ENCODE data around the gene PHF21A. TPM values are rescaled to one million over a fixed set of nuclear protein-coding genes. Genes with fewer than 3 reads are reported as not detected.

The PHF21A gene
- total and polyA plus RNA-seq, 10 of the 15 experiments (the other 5 are each of a cell fraction or from before 2014, with no cell fraction given) = 2.6 to 37.2 (median 16.0) TPM

GRCh38 chr11:46112961-46113607 is 8.2 kb downstream of the PHF21A start (continued):
- TF ChIP-seq ZBTB33 (IDR thresholded peaks at IDR 0.05) = no peak
- peak; percentile 99 for TF ChIP-seq SIX5 (IDR thresholded peaks at IDR 0.05; ENCODE audit: low read depth, low read length, severe bottlenecking)
- TF ChIP-seq YY1 (IDR thresholded peaks at IDR 0.05; ENCODE audit: low read depth, low read length) = peak; percentile 77; the same call in 1 of the 2 replicates
- TF ChIP-seq BCL3 (IDR thresholded peaks at IDR 0.05; ENCODE audit: borderline replicate concordance, insufficient read depth, low read depth, low read length, poor library complexity, severe bottlenecking) = no peak
- no peak for TF ChIP-seq NRF1 (conservative IDR thresholded peaks at IDR 0.05; ENCODE audit: low read depth, low read length)
- no peak for TF ChIP-seq SUZ12 (IDR thresholded peaks at IDR 0.05; ENCODE audit: unreplicated experiment)
- TF ChIP-seq NBN (IDR thresholded peaks at IDR 0.05) = no peak
- no peak for TF ChIP-seq NFYB (IDR thresholded peaks at IDR 0.05; ENCODE audit: insufficient read depth, low read depth, low read length)
- TF ChIP-seq ZBTB11 (CRISPR knock-in tag; IDR thresholded peaks at IDR 0.05) = no peak
- TF ChIP-seq NR2C2 (IDR thresholded peaks at IDR 0.05; ENCODE audit: borderline replicate concordance, control insufficient read depth, insufficient read length, low read depth) = no peak
- no peak; the same call in 1 of the 2 replicates for TF ChIP-seq ZBTB40 (IDR thresholded peaks at IDR 0.05; ENCODE audit: borderline replicate concordance)
- no peak for TF ChIP-seq FOS (IDR thresholded peaks at IDR 0.05; ENCODE audit: borderline replicate concordance, extremely low read depth, insufficient read length)
- no peak for TF ChIP-seq SP1 (IDR thresholded peaks at IDR 0.05; ENCODE audit: low read depth, low read length)
- TF ChIP-seq ESRRA (IDR thresholded peaks at IDR 0.05; ENCODE audit: low read length) = no peak
- TF ChIP-seq STAT1 (conservative IDR thresholded peaks at IDR 0.05) = no peak
- no peak for TF ChIP-seq RELA (IDR thresholded peaks at IDR 0.05; ENCODE audit: borderline replicate concordance, partially characterized antibody)

Measured in GM12878 (cell line).